IMR-90 (cell line): ENCODE data around the gene KCNMA1. TPM values are rescaled to one million over a fixed set of nuclear protein-coding genes. Genes with fewer than 3 reads are reported as not detected.

Source experiments
- ATAC-seq: fragments of 200-7000 bp; cut with Tn5 transposase; 2 replicates; pipeline ENCODE4 v1.9.1; 2020; ENCODE audit warnings: low read depth, mild to moderate bottlenecking, moderate library complexity
- BruUV-seq: library from RNA; stranded (reverse); fragments of 400-500 nt; replicated peaks from 2 replicates; lab custom pipeline; 2021; lab: Mats Ljungman, UMichigan
- CTCF ChIA-PET: fragments of 300-600 bp; formaldehyde crosslinking; extraction: SDS; loops from one replicate; lab custom pipeline; 2021; ENCODE audit warnings: antibody characterized with exemption; lab: Yijun Ruan, JAX
- POLR2A ChIA-PET: fragments of 300-600 bp; sonication (Branson Sonifier 250); formaldehyde crosslinking; loops from one replicate; lab custom pipeline; 2022; ENCODE audit warnings: antibody characterized with exemption; ENCODE audit not compliant: unreplicated experiment; lab: Charles Lee
- DNase-seq: peaks from one replicate; pipeline ENCODE4 v3.0.0; 2013
- H2AFZ ChIP-seq: replicated peaks from 2 replicates; pipeline ENCODE3; 2013; ENCODE audit warnings: low read length, mild to moderate bottlenecking; ENCODE audit not compliant: poor library complexity
- H2AK5ac ChIP-seq: 2 replicates; pipeline ENCODE4 v1.6.1; 2013; ENCODE audit warnings: low read depth, low read length, inconsistent platforms
- H2AK9ac ChIP-seq: replicated peaks from 2 replicates; pipeline ENCODE3; 2013; ENCODE audit warnings: mild to moderate bottlenecking, low read depth, low read length, moderate library complexity; ENCODE audit not compliant: poor library complexity
- H2BK120ac ChIP-seq: 2 replicates; pipeline ENCODE4 v1.6.1; 2013; ENCODE audit warnings: low read depth, low read length, inconsistent platforms
- H2BK15ac ChIP-seq: 3 replicates; pipeline ENCODE4 v1.6.1; 2013; ENCODE audit warnings: low read depth, low read length, inconsistent platforms
- H2BK20ac ChIP-seq: 2 replicates; pipeline ENCODE4 v1.6.1; 2013; ENCODE audit warnings: low read depth, mild to moderate bottlenecking, inconsistent platforms, low read length, moderate library complexity
- H2BK5ac ChIP-seq: 2 replicates; pipeline ENCODE4 v1.6.1; 2013; ENCODE audit warnings: mild to moderate bottlenecking, low read depth, low read length, inconsistent platforms; ENCODE audit not compliant: poor library complexity, severe bottlenecking
- H3K14ac ChIP-seq: replicated peaks from 2 replicates; pipeline ENCODE4 v1.6.1; 2013; ENCODE audit warnings: low read depth, low read length, inconsistent platforms
- H3K18ac ChIP-seq: 2 replicates; pipeline ENCODE4 v1.6.1; 2013; ENCODE audit warnings: low read depth, low read length, control low read depth
- H3K23ac ChIP-seq: 2 replicates; pipeline ENCODE4 v1.6.1; 2013; ENCODE audit warnings: low read depth, low read length, inconsistent platforms
- H3K27ac ChIP-seq: 2 replicates; pipeline ENCODE4 v1.5.1; 2013; ENCODE audit warnings: mild to moderate bottlenecking, control low read depth, low read length; ENCODE audit not compliant: insufficient read depth
- H3K27me3 ChIP-seq: 2 replicates; pipeline ENCODE4 v1.6.1; 2013; ENCODE audit warnings: low read length; ENCODE audit not compliant: control insufficient read depth, insufficient read depth
- H3K36me3 ChIP-seq: 2 replicates; pipeline ENCODE4 v1.6.1; 2013; ENCODE audit warnings: low read length, mixed read lengths; ENCODE audit not compliant: control insufficient read depth, insufficient read depth
- H3K4ac ChIP-seq: 2 replicates; pipeline ENCODE4 v1.6.1; 2013; ENCODE audit warnings: low read depth, low read length, inconsistent platforms
- H3K4me1 ChIP-seq: 2 replicates; pipeline ENCODE4 v1.6.1; 2013; ENCODE audit warnings: low read length, mixed read lengths; ENCODE audit not compliant: control insufficient read depth, insufficient read depth
- H3K4me2 ChIP-seq: 2 replicates; pipeline ENCODE4 v1.6.1; 2013; ENCODE audit warnings: low read depth, mild to moderate bottlenecking, control low read depth, low read length, moderate library complexity
- H3K4me3 ChIP-seq: 2 replicates; pipeline ENCODE4 v1.5.1; 2013; ENCODE audit warnings: low read depth, mild to moderate bottlenecking, control low read depth, low read length, moderate library complexity; ENCODE audit not compliant: insufficient read depth
- H3K56ac ChIP-seq: 2 replicates; pipeline ENCODE4 v1.6.1; 2013; ENCODE audit warnings: low read length, inconsistent platforms; ENCODE audit not compliant: insufficient read depth; ENCODE audit errors: extremely low read depth
- H3K79me1 ChIP-seq, 2 experiments: 2 replicates each; pipeline ENCODE4 v1.6.1; 2013; ENCODE audit warnings: low read length in 2 of 2, inconsistent platforms in 1 of 2, low read depth in 1 of 2
- H3K9ac ChIP-seq: 2 replicates; pipeline ENCODE4 v1.6.1; 2013; ENCODE audit warnings: low read depth, low read length, control low read depth
- H3K9me1 ChIP-seq: 2 replicates; pipeline ENCODE4 v1.6.1; 2013; ENCODE audit warnings: low read length, inconsistent platforms; ENCODE audit not compliant: insufficient read depth
- H3K9me3 ChIP-seq: 2 replicates; pipeline ENCODE4 v1.6.1; 2013; ENCODE audit warnings: low read length; ENCODE audit not compliant: control insufficient read depth, insufficient read depth
- H4K20me1 ChIP-seq: 2 replicates; pipeline ENCODE4 v1.6.1; 2013; ENCODE audit warnings: low read length, inconsistent platforms; ENCODE audit not compliant: insufficient read depth
- H4K5ac ChIP-seq: 2 replicates; pipeline ENCODE4 v1.6.1; 2013; ENCODE audit warnings: mild to moderate bottlenecking, low read depth, low read length, control low read depth
- H4K8ac ChIP-seq, 2 experiments: 2 replicates each; pipeline ENCODE4 v1.6.1; 2013; ENCODE audit warnings: low read depth in 2 of 2, low read length in 2 of 2, control low read depth in 1 of 2, inconsistent platforms in 1 of 2
- H4K91ac ChIP-seq: 2 replicates; pipeline ENCODE4 v1.6.1; 2013; ENCODE audit warnings: low read depth, low read length, inconsistent platforms; ENCODE audit not compliant: insufficient read depth
- CHD1 ChIP-seq: IDR thresholded peaks from 2 replicates; pipeline ENCODE4 v1.6.1; 2012; ENCODE audit warnings: low read depth, low read length, improper control_type of control experiment
- ELK1 ChIP-seq: fragments of 150-350 bp; IDR thresholded peaks from 2 replicates; pipeline ENCODE4 v1.6.1; 2016; ENCODE audit warnings: low read depth, mild to moderate bottlenecking, low read length, moderate library complexity, borderline replicate concordance
- FOS ChIP-seq: fragments of 150-350 bp; IDR thresholded peaks from 2 replicates; pipeline ENCODE4 v1.6.1; 2016; ENCODE audit warnings: low read depth, low read length
- MAFK ChIP-seq: IDR thresholded peaks from 2 replicates; pipeline ENCODE4 v1.6.1; 2012; ENCODE audit warnings: low read depth, low read length, improper control_type of control experiment
- MXI1 ChIP-seq: IDR thresholded peaks from 2 replicates; pipeline ENCODE4 v1.6.1; 2012; ENCODE audit warnings: low read depth, mild to moderate bottlenecking, low read length, moderate library complexity, borderline replicate concordance
- RAD21 ChIP-seq: IDR thresholded peaks from 2 replicates; pipeline ENCODE4 v1.6.1; 2012; ENCODE audit warnings: low read length, improper control_type of control experiment
- RCOR1 ChIP-seq: IDR thresholded peaks from 2 replicates; pipeline ENCODE4 v1.6.1; 2012; ENCODE audit warnings: mild to moderate bottlenecking, low read length, improper control_type of control experiment; ENCODE audit not compliant: insufficient replicate concordance
- WGBS, 2 experiments: methylation state at CpG; one replicate each; pipeline versions ENCODE4 v1.1.5 to v1.1.7; 2013; ENCODE audit warnings: missing lambda C conversion rate in 2 of 2; ENCODE audit not compliant: insufficient read length in 1 of 2; ENCODE audit errors: extremely low coverage in 2 of 2; 5-methylcytosine and 5-hydroxymethylcytosine counted together
- dilution Hi-C: fragments of 300-500 bp; cut with HindIII; formaldehyde crosslinking; loops from one replicate; pipeline ENCODE4 v1.14.3; 2018; ENCODE audit warnings: low sequenced_read_pairs; ENCODE audit not compliant: unreplicated experiment
- in situ Hi-C: fragments of 300-500 bp; cut with MboI; formaldehyde crosslinking; loops from 3 replicates; pipeline ENCODE4 v1.14.3; 2019; ENCODE audit warnings: low sequenced_read_pairs, inconsistent platforms, mixed read lengths
- intact Hi-C: fragments of 100-400 bp; cut with micrococcal nuclease; formaldehyde crosslinking; loops from 2 replicates; pipeline ENCODE4 v1.10.0; 2022
- polyA plus RNA-seq, 3 experiments: library from polyadenylated mRNA; depleted of rRNA; stranded (reverse); fragments of >200 nt; gene quantifications; 2 replicates each; pipeline ENCODE4 v1.2.3, GENCODE V29; 2012; ENCODE audit warnings: low replicate concordance in 1 of 3
- total RNA-seq: library from RNA; depleted of rRNA; stranded (reverse); fragments of >200 nt; gene quantifications from 2 replicates; pipeline ENCODE4 v1.2.3, GENCODE V29; 2012
- TF ChIP-seq, protein P1 (sequence below): conservative IDR thresholded peaks from 2 replicates; pipeline ENCODE4 v1.5.1; 2012; ENCODE audit warnings: mild to moderate bottlenecking, low read depth, low read length, improper control_type of control experiment

Gene KCNMA1
- total and polyA plus RNA-seq, 2 of the 4 experiments (the other 2 are of a cell fraction), result 25.6 to 29.6 TPM

DNA sequence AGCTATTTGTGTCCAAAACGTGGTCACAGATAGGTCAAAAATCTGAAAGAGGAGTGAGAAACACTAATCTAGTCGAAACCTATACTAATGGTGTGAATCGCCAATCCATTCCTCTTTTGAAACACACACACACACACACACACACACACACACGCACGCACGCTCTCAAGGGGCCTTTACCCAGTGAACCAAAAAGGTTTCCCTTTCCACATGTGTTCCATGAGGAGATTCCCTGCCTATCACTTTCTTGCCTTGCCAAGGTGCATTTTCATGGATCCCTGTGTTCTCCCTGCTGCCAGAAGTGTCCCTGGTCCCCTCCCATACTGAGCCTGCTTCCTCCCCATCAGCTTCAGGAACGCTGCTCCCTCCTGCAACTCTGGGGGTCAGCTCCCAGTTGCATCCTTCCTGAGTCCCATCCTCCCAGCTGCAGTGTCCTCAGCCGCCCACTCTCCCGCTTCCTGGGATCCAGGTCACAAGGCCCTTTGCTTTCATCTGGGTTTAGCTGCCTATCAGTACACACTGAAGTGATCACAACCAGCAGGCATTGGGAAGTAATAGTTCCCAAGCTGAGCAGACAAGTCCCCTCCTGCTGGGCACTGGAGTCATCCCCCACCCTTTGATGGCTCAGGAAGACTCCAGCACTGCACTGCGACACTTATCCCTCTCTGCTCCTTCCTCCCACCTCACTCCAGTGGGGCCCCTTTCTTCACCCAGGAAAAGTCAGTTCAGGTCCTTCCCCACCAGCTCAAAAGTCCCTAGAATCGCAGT is 49.2 kb upstream of the KCNMA1 start:
- WGBS, 2 experiments, result 37% methylated on average over 3 of the region's 11 CpGs; no CpG with 5 or more reads in 1 of the 2 experiments
- POLR2A ChIA-PET, result no interaction called here
- dilution Hi-C loops, result no loop called here

More for the DNA sequence above, 49.2 kb upstream of the KCNMA1 start:
- Histone ChIP-seq H3K18ac (no peak overlapping the region), H3K4me1 (no peaks in the 10 kb centered on the region), H3K56ac (no peak overlapping the region), H3K27me3 (peaks cover 72% of the 10 kb centered on the region), H3K14ac (no peak overlapping the region), H3K79me1 (no peaks in the 10 kb centered on the region), H2AK5ac (no peak overlapping the region), H3K36me3 (no peaks in the 10 kb centered on the region), H4K8ac (no peak overlapping the region), H4K5ac (no peak overlapping the region), H2BK20ac (no peak overlapping the region), H3K9me1 (no peaks in the 10 kb centered on the region), H3K23ac (no peak overlapping the region), H3K27ac (no peak overlapping the region), H2BK120ac (no peak overlapping the region), H2AFZ (no peak overlapping the region), H3K9me3 (no peaks in the 10 kb centered on the region), H2BK5ac (no peak overlapping the region), H4K20me1 (no peaks in the 10 kb centered on the region), H3K4me2 (no peak overlapping the region), H4K91ac (no peak overlapping the region), H2BK15ac (no peak overlapping the region), H3K4me3 (no peak overlapping the region), H3K4ac (no peak overlapping the region), H3K9ac (no peak overlapping the region), H2AK9ac (no peak overlapping the region)
- in situ Hi-C loops (no loop called here), intact Hi-C loops (no loop called here)
- BruUV-seq, result no TSS peak
- no peak for TF ChIP-seq ELK1
- TF ChIP-seq RAD21, result no peak
- TF ChIP-seq CHD1, result no peak
- no peak for TF ChIP-seq FOS
- TF ChIP-seq, protein P1, sequence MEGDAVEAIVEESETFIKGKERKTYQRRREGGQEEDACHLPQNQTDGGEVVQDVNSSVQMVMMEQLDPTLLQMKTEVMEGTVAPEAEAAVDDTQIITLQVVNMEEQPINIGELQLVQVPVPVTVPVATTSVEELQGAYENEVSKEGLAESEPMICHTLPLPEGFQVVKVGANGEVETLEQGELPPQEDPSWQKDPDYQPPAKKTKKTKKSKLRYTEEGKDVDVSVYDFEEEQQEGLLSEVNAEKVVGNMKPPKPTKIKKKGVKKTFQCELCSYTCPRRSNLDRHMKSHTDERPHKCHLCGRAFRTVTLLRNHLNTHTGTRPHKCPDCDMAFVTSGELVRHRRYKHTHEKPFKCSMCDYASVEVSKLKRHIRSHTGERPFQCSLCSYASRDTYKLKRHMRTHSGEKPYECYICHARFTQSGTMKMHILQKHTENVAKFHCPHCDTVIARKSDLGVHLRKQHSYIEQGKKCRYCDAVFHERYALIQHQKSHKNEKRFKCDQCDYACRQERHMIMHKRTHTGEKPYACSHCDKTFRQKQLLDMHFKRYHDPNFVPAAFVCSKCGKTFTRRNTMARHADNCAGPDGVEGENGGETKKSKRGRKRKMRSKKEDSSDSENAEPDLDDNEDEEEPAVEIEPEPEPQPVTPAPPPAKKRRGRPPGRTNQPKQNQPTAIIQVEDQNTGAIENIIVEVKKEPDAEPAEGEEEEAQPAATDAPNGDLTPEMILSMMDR, result no peak
- TF ChIP-seq RCOR1, result no peak
- TF ChIP-seq MXI1, result no peak
- TF ChIP-seq MAFK, result no peak
- DNase-seq (no peak), ATAC-seq (no peak)
- CTCF ChIA-PET, result interaction anchor here (0.6 kb wide), 1 partner anchor 414 kb away, joined by 3 read pairs; no protein-coding TSS in a partner anchor
